ENCODE measurements around the gene LEFTY2. TPM values are rescaled to one million over a fixed set of nuclear protein-coding genes. Genes with fewer than 3 reads are reported as not detected.

LEFTY2 gene
- total and polyA plus RNA-seq, 10 of the 15 experiments (the other 5 are each of a cell fraction or from before 2014, with no cell fraction given) = not detected

- no peak overlapping the region for H3K27ac ChIP-seq (ENCODE audit: control insufficient read depth, insufficient read depth)
- H3K36me3 ChIP-seq (ENCODE audit: control insufficient read depth in 2 of 2, insufficient read depth in 2 of 2, low read length in 1 of 2) = peaks cover 2 to 3% of the 10 kb centered on the region in 2 experiments; a peak in 2 of 4 replicates
- no peak for ATAC-seq
- TF ChIP-seq CREB1 (IDR thresholded peaks at IDR 0.05; ENCODE audit: low read depth) (no peak), WRNIP1 (IDR thresholded peaks at IDR 0.05; ENCODE audit: borderline replicate concordance, low read depth, low read length) (no peak), PKNOX1 (IDR thresholded peaks at IDR 0.05) (no peak), POLR2AphosphoS5 (IDR thresholded peaks at IDR 0.05; ENCODE audit: low read length) (peak; percentile 51; the same call in 1 of the 2 replicates), NFXL1 (IDR thresholded peaks at IDR 0.05; ENCODE audit: borderline replicate concordance) (no peak), RAD21 (IDR thresholded peaks at IDR 0.05; ENCODE audit: insufficient read depth, low read depth, low read length) (no peak), POLR2A (IDR thresholded peaks at IDR 0.05; ENCODE audit: low read depth, low read length) (peak; percentile 57)
- intact Hi-C loops (cut with micrococcal nuclease; ENCODE audit: unreplicated experiment) (no loop called here), in situ Hi-C loops (cut with MboI) (no loop called here)
- no peak overlapping the region for H3K4me3 ChIP-seq
- 0 out of 2 replicates have a peak, but pooled peaks cover 5% of the 10 kb centered on the region for H3K4me1 ChIP-seq (ENCODE audit: control insufficient read depth, insufficient read depth, low read length)
- no peak overlapping the region for H3K4me2 ChIP-seq (ENCODE audit: control insufficient read depth, insufficient read depth)
- WGBS (ENCODE audit: insufficient coverage, insufficient replicate concordance, low lambda C conversion rate, missing lambda C conversion rate) = 86% methylated on average over 10 of the region's 10 CpGs
- no TSS peak for BruUV-seq (replicated peaks)
- ChIA-PET CTCF (interaction anchor here (0.9 to 9.2 kb wide), 13 partner anchors 12 to 655 kb away, joined by 3 to 55 read pairs (median 4); partner anchors contain the start of gene SRP9), POLR2A (interaction anchor here (0.8 kb wide), 1 partner anchor 91 kb away, joined by 4 read pairs; no protein-coding TSS in a partner anchor), SMC1A (ENCODE audit: uncharacterized antibody, unreplicated experiment) (interaction anchor here (0.7 to 2.9 kb wide), 9 partner anchors 11 to 895 kb away, joined by 3 to 10 read pairs (median 3); no protein-coding TSS in a partner anchor), RAD21 (ENCODE audit: unreplicated experiment) (interaction anchor here (0.8 to 2.0 kb wide), 4 partner anchors 11 to 655 kb away, joined by 3 to 6 read pairs (median 4); no protein-coding TSS in a partner anchor)
- no peaks in the 10 kb centered on the region for H4K20me1 ChIP-seq (ENCODE audit: control insufficient read depth, insufficient read depth)
- FAIRE-seq = no peak
- H3K27me3 ChIP-seq (replicated peaks in 1 of 2; ENCODE audit: control insufficient read depth in 2 of 2, insufficient read depth in 2 of 2, low read length in 1 of 2) = no peaks in the 10 kb centered on the region
- DNase-seq (ENCODE audit: low read depth, low spot score) = no peak
- no peaks in the 10 kb centered on the region for H3K79me2 ChIP-seq (ENCODE audit: control insufficient read depth, insufficient read depth, low read length)
- H3K9me3 ChIP-seq (replicated peaks; ENCODE audit: control insufficient read depth, insufficient read depth, low read length) = no peaks in the 10 kb centered on the region
- H2AFZ ChIP-seq (ENCODE audit: control insufficient read depth, low read depth, low read length) = no peak overlapping the region
- no peak overlapping the region for H3K9ac ChIP-seq (ENCODE audit: control insufficient read depth, insufficient read depth, low read length)
Observed at GRCh38 chr1:225974454-225974853, 33.4 kb upstream of the LEFTY2 start.
